Activated CD8-positive, alpha-beta memory T cell treated with anti-CD3 and anti-CD28 coated beads, Interleukin-2, amount 50 U/mL, for 24 hours (primary cell): Measurements from ENCODE around the gene BCAP31.
"Not testable (repeated sequence)": the region's sequence is repeated elsewhere in the genome, so short reads cannot be mapped to it uniquely, and the experiment has no call there.

Experiments
- DNase-seq: peaks from one replicate; pipeline ENCODE4 v3.0.0-alpha.2; 2020; ENCODE audit errors: extremely low read depth

Gene BCAP31

GRCh38 chrX:153735274-153735673 lies 11.1 kb upstream of the BCAP31 start:
- DNase-seq = no peak

GRCh38 chrX:153734871-153735270 lies 10.7 kb upstream of the BCAP31 start:
- DNase-seq = no peak

- no peak for DNase-seq
These were observed 9.6 kb upstream of the BCAP31 start for GRCh38 chrX:153733651-153734240.

DNA sequence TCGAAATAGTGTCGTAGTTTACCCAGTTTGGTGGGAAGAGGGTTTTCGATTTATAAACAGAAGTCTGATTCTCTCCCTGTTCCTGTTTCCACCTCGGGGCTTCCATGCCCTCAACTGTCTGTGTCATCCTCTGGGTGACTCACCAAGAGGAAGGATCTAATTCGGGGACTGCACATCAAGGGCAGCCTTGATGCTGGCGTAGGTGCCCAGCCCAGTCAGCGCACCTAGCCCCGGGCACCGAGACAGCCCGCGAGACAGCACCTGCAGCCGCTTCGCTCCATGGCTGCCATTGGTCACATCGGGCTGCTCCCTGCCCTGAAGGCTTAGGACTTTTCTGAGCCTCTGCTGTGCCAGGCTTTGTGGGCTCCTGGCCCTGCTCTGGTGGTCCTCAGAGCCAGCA lies 8.2 kb upstream of the BCAP31 start:
- DNase-seq = no peak

DNA sequence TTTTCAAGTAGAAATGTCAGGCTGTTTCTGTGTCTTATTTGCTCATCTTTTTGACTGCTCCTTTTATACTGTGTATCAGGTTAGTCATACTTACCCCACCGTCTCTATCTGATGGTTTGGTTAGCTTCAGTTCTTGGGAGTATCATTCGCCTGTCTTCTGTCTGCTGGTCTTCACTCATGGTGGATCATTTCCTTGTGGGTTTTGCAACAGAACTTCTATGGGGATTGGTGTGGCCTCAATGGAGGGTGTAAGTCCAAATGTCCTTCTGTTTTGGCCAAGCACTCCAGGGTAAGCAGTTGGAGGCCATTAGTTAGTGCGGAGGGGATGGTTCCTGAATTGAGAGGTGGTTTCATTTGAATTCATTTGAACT lies 7.6 kb upstream of the BCAP31 start:
- no peak for DNase-seq

- DNase-seq = no peak
These were observed 7.1 kb upstream of the BCAP31 start for GRCh38 chrX:153731117-153731844.

DNA sequence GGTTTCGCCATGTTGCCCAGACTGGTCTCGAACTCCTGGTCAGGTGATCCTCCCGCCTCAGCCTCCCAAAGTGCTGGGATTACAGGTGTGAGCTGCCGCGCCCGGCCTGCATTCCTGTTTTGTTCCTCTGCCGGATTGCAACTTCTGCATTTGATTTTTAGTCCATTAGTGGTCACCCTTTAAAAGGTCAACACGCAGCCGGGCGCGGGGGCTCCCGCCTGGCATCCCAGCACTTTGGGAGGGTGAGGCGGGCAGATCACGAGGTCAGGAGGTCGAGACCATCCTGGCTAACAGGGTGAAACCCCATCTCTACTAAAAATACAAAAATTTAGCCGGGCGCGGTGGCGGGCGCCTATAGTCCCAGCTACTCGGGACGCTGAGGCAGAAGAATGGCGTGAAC lies 5.9 kb upstream of the BCAP31 start:
- not testable (repeated sequence) for DNase-seq

GRCh38 chrX:153728951-153729631 lies 4.9 kb upstream of the BCAP31 start:
- DNase-seq = no peak

- DNase-seq = no peak
These were observed 3.9 kb upstream of the BCAP31 start for GRCh38 chrX:153728095-153728494.

DNA sequence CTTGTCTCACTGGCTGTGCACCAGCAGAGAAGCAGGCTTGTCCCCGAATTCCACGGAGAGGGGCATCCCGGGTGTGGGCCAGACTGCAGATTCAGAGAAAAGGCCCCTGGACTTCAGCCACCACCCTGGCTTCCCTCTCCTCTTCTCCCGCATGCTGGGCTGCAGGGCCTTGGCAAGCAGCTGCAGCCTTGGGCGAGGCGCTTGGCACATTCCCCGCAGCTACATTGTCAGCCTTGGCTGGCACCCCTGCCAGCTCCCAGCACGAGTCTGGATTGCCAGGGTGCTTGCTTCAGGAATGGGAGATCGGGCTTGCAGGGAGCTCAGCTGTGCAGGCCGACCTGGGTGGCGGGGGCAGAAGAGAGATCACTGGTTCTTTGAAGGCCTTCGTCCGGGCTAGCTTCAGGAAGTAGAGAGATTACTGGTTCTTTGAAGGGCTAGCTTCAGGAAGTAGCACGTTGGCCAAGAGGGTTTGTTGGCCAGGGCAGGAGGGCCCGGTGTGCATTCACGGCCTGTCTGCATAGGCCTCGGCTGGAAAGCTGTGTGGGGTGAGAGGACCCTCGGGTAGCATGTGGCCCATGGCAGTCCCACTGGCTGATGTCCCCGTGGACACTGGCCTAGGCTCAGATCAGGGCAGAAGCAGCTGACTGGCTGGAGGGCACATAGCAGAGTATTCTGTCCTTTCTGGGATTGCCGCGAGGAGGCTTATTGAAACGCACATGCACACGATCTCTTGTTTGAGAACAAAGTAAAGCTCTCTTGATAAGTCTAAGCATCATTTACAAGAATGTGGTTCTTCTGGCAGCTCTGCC lies 3.1 kb upstream of the BCAP31 start:
- DNase-seq = no peak

GRCh38 chrX:153726286-153727122 lies 2.3 kb upstream of the BCAP31 start:
- DNase-seq = no peak

GRCh38 chrX:153725832-153726285 lies 1.7 kb upstream of the BCAP31 start:
- no peak for DNase-seq

- no peak for DNase-seq
These were observed 1.0 kb upstream of the BCAP31 start for GRCh38 chrX:153725039-153725831.

DNA sequence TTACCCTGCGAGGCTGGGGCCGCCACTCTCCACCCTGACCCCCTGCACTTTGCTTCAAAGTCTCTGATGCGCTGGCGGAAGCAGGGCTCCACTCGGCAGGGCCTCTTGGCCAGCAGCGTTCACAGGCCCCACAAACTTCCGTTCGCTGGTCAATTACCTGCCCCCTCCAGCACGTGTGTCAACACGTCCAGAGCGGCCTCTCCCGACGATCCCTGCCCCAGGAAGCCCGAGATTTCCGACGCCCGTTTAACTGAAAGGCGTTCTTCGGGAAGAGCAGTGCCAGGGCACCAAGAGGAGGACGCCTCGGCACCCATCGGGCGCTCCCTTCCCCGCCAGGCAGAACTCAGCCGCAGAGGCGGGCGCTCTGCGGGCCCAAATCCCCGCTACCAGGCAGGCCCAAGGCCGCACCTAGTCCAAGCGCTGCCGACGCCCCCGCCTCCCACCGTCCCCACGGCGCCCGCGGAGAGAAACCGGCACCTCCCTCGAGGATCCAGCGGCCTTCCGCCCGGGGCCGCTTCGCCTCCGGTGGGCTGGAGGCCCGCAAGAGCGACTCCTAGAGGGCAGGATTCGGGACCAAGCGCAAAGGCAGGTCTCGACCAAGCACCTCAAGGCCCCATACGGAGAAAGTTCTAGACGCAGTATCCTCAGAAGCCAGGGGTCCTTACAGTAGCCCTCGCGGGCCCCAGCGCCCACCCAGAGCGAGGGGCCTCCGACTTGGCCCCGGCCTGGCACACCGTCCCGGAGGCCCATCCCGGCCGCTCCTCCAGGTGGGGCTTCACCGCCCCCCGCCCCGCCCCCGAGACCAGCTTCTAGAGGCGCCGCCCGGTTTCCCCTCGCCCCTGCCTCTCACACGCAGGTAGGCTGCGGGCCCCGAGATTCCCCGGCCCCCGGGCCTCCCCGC lies 586 bp downstream of the BCAP31 start:
- DNase-seq = no peak

DNA sequence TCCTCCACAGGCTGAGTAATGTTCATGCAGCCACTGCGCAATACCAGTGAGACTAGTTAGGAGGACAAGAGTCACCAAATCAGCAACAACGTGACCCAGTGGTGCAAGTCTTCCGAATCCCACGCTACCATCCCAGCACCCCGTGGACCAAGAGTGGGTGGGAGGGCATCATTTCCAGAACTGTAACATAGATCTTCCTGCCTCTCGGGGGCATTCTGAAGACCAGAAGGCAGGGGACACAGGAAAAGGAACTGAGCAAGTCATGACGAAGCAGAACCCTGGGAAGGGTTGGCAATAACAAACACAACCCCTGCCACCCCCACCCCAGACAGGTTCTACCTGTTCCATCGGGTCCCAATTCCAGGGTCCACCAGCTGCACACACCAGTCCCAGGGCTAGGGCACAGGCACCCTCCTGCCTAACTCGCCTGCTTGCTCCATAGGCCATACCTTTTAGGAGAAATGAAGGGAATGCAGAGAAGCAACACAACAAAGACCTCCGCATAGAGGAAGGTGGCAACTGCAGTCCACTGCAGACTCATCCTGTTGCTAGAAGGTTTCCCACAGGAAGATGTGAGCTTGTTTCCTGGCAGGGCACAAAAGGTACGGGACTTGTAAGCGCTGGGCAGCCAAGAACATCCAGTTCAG lies 1.4 kb downstream of the BCAP31 start:
- DNase-seq = no peak

DNA sequence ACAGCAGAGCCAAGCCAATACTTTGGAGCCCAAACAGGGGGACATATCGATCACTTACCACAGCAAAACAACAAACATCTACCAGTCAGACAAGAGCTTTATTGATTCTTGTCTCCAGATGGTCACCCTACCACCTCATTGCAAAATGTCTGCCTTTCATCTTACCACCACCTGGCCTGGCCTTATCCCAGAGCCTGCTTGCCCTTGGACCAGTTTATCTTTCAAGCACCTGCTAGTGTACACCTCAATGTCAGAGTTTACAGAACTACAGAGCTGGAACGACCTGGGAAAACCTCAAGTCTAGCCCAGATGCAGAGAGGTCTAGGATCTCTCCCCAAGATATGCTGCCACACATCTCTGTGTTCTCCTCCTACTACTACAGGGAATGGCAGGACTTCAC lies 4.5 kb downstream of the BCAP31 start:
- no peak for DNase-seq

GRCh38 chrX:153719238-153719637 lies 4.9 kb downstream of the BCAP31 start:
- no peak for DNase-seq

DNA sequence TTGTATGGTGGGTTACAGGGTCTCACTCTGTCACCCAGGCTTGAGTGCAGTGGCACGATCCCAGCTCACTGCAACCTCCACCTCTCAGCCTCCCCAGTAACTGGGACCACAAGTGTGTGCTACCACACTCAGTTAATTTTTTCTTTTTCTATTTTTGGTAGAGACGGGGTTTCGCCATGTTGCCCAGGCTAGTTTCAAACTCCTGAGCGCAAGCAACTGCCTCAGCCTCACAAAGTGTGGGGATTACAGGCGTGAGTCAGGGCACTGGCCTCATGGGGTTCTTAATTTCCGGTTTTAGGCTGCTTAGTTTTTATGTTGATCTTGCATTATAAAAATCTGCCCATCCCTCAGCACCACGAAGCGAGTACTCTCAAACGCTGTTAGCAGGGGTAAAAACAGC lies 6.7 kb downstream of the BCAP31 start:
- no peak for DNase-seq

GRCh38 chrX:153714256-153714655 lies 9.9 kb downstream of the BCAP31 start:
- DNase-seq = no peak
